ENCODE data around the gene HELT. TPM values are rescaled to one million over a fixed set of nuclear protein-coding genes. Genes with fewer than 3 reads are reported as not detected.
"Not testable (repeated sequence)": the region's sequence is repeated elsewhere in the genome, so short reads cannot be mapped to it uniquely, and the experiment has no call there.

Gene HELT
- total RNA-seq, 1 experiment from 2014 or later: not detected

GRCh38 chr4:184994010-184994622, 24.2 kb upstream of the HELT start:
- no peak for DNase-seq (ENCODE audit: low read depth, low spot score)
- in situ Hi-C loops (cut with HindIII; ENCODE audit: low pct_unique_long_range_greater_than_20kb, low sequenced_read_pairs): no loop called here

GRCh38 chr4:184994623-184995010, 23.7 kb upstream of the HELT start:
- DNase-seq (ENCODE audit: low read depth, low spot score): no peak
- in situ Hi-C loops (cut with HindIII; ENCODE audit: low pct_unique_long_range_greater_than_20kb, low sequenced_read_pairs): no loop called here

GRCh38 chr4:184997656-184998055, 20.6 kb upstream of the HELT start:
- in situ Hi-C loops (cut with HindIII; ENCODE audit: low pct_unique_long_range_greater_than_20kb, low sequenced_read_pairs): not testable (repeated sequence)

GRCh38 chr4:185002784-185003183, 15.5 kb upstream of the HELT start:
- in situ Hi-C loops (cut with HindIII; ENCODE audit: low pct_unique_long_range_greater_than_20kb, low sequenced_read_pairs): no loop called here
- DNase-seq (ENCODE audit: low read depth, low spot score): no peak

More at GRCh38 chr4:184997656-184998055, 20.6 kb upstream of the HELT start:
- DNase-seq (ENCODE audit: low read depth, low spot score): not testable (repeated sequence)

- in situ Hi-C loops (cut with HindIII; ENCODE audit: low pct_unique_long_range_greater_than_20kb, low sequenced_read_pairs): no loop called here
- no peak for DNase-seq (ENCODE audit: low read depth, low spot score)
These were observed 14.5 kb upstream of the HELT start for GRCh38 chr4:185003596-185004351.

- in situ Hi-C loops (cut with HindIII; ENCODE audit: low pct_unique_long_range_greater_than_20kb, low sequenced_read_pairs): no loop called here
- peak; percentile 84 for DNase-seq (ENCODE audit: low read depth, low spot score)
These were observed 13.6 kb upstream of the HELT start for GRCh38 chr4:185004562-185005218.

GRCh38 chr4:185005219-185005819, 13.0 kb upstream of the HELT start:
- in situ Hi-C loops (cut with HindIII; ENCODE audit: low pct_unique_long_range_greater_than_20kb, low sequenced_read_pairs): no loop called here
- peak; percentile 90 for DNase-seq (ENCODE audit: low read depth, low spot score)

- in situ Hi-C loops (cut with HindIII; ENCODE audit: low pct_unique_long_range_greater_than_20kb, low sequenced_read_pairs): no loop called here
- peak; percentile 61 for DNase-seq (ENCODE audit: low read depth, low spot score)
These were observed 6.9 kb upstream of the HELT start for GRCh38 chr4:185011408-185011807.

GRCh38 chr4:185013417-185014125, 4.7 kb upstream of the HELT start:
- no peak for DNase-seq (ENCODE audit: low read depth, low spot score)
- in situ Hi-C loops (cut with HindIII; ENCODE audit: low pct_unique_long_range_greater_than_20kb, low sequenced_read_pairs): no loop called here

- no peak for DNase-seq (ENCODE audit: low read depth, low spot score)
- in situ Hi-C loops (cut with HindIII; ENCODE audit: low pct_unique_long_range_greater_than_20kb, low sequenced_read_pairs): no loop called here
These were observed 3.2 kb upstream of the HELT start for GRCh38 chr4:185015108-185015507.

GRCh38 chr4:185016101-185016940, 2.0 kb upstream of the HELT start:
- DNase-seq (ENCODE audit: low read depth, low spot score): no peak
- in situ Hi-C loops (cut with HindIII; ENCODE audit: low pct_unique_long_range_greater_than_20kb, low sequenced_read_pairs): no loop called here

GRCh38 chr4:185016946-185017758, 1.1 kb upstream of the HELT start:
- in situ Hi-C loops (cut with HindIII; ENCODE audit: low pct_unique_long_range_greater_than_20kb, low sequenced_read_pairs): no loop called here
- DNase-seq (ENCODE audit: low read depth, low spot score): no peak

GRCh38 chr4:185018834-185019455, 655 bp downstream of the HELT start:
- in situ Hi-C loops (cut with HindIII; ENCODE audit: low pct_unique_long_range_greater_than_20kb, low sequenced_read_pairs): no loop called here
- DNase-seq (ENCODE audit: low read depth, low spot score): no peak

GRCh38 chr4:185019456-185020292, 1.4 kb downstream of the HELT start:
- DNase-seq (ENCODE audit: low read depth, low spot score): no peak
- in situ Hi-C loops (cut with HindIII; ENCODE audit: low pct_unique_long_range_greater_than_20kb, low sequenced_read_pairs): no loop called here

- in situ Hi-C loops (cut with HindIII; ENCODE audit: low pct_unique_long_range_greater_than_20kb, low sequenced_read_pairs): no loop called here
- DNase-seq (ENCODE audit: low read depth, low spot score): no peak
These were observed 2.1 kb downstream of the HELT start for GRCh38 chr4:185020293-185020808.
